Amniotic epithelial cell (primary cell): ENCODE measurements around the gene TTC3.
A peak's percentile ranks its signal among the peaks of the same experiment; 100 is the strongest.
"Not testable (repeated sequence)": the region's sequence is repeated elsewhere in the genome, so short reads cannot be mapped to it uniquely, and the experiment has no call there.

Experiments used
- DNase-seq: peaks from one replicate; pipeline ENCODE4 v3.0.0-alpha.2; 2010; ENCODE audit warnings: low read depth

The TTC3 gene

DNA sequence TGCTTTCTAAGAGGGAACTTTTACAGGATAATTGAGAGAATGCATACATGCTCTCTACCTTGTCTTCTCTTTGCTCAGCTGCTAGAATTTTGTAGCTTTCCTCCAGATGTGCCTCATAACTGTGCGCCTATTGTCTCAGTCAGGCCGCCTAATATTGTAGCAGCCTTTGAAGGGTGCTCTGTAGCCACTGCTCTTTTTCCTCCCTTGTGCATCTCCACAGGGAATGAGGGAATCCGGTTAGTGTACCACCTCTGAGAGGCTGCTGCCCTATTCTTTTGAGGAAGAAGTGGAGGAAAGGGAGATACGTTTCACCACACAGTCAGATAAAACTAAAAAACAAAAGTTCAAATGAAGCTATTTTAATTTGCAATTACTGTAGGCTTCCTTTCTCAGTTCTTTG, 22.8 kb downstream of the TTC3 start:
- no peak for DNase-seq

DNA sequence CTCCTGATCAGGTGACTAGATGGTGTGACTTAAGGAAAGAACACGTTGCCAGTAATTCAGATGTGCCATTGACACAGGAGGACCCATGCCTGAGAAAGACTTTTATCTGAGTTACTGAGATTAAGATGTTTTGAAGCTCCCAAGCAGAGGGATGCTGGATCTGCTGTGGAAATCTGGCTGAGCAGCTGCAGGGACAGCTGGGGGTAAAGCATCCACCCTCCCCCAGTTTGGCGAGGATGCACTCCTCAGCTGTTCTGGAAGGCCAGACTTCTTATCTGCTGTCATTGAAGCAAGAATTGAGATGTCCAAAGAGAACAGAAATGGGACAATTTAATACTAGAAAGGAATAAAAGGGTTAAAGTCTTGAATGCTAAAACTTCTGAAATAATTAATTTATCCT, 25.7 kb downstream of the TTC3 start:
- DNase-seq = no peak

DNA sequence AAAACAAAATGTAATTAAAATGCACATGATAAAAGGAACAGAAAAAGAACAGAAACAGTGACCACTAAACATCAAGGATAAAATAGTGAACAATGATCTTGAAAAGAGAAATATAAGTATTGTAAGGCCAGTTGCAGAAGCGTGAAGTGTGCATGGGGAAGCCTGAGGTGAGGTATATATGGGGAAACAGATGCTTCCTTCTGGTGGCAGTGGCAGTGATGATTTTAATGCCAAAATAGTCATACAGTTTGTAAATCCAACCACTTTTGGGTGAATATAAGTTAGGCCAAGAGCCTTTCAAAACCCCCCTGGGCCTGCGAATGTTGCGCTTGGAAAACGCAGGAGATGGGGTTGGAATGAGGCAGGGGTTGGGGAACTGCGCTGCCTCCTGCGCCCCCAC, 27.3 kb downstream of the TTC3 start:
- DNase-seq = no peak

DNA sequence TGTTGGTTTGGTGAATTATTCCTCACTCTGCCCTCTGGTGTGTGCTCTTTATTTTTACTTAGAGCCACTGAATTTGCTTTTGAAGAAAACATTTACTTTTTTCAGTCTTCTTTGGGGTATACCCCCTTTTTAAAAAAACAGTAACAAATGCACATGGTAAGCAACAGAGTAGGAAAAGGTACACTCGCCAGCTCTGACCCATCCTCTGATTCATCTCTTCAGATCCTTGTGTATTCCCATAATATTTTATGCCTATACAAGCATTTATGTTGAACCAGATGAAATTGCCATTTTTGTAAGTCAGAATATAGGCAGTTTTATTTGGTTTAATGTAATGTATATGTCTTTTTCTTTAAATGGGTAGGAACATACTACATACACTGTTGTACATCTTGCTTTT, 28.3 kb downstream of the TTC3 start:
- DNase-seq = peak; percentile 10

DNA sequence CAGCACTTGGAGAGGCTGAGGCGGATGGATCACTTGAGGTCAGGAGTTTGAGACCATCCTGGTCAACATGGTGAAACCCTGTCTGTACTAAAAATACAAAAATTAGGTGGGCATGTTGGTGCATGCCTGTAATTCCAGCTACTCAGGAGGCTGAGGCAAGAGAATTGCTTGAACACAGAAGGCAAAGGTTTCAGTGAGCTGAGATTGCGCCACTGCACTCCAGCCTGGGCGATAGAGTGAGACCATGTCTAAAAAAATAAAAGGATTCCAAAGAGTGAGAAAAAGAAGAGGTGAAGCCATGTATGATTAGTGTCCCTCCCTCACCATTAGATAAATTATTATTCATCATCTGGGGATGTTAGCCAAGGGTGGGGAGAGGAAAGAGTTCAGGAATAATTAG, 29.7 kb downstream of the TTC3 start:
- peak; percentile 26 for DNase-seq

DNA sequence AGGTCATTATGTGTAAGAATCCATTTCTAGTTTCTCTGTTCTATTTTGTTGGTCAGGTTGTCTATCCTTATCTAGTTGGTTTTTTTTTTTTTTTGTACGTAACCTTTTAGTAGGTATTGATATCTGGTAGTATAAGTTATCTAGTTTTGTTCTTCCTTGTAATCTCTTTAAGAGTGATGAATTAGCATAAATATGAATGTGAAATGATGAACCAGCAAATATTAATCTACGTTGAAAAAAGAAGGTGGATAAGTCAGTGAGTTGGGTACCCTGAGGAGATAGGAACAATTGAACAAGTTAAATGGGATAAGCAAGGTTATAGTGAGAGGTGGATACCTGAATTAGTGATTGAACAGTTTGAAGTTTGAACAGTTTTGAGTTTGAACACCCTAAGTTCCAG, 33.9 kb downstream of the TTC3 start:
- no peak for DNase-seq

DNA sequence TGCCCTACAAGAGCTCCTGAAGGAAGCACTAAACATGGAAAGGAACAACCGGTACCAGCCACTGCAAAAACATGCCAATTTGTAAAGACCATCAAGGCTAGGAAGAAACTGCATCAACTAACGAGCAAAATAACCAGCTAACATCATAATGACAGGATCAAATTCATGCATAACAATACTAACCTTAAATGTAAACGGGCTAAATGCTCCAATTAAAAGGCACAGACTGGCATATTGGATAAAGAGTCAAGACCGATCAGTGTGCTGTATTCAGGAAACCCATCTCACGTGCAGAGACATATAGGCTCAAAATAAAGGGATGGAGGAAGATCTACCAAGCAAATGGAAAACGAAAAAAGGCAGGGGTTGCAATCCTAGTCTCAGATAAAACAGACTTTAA, 38.0 kb downstream of the TTC3 start:
- DNase-seq = not testable (repeated sequence)

DNA sequence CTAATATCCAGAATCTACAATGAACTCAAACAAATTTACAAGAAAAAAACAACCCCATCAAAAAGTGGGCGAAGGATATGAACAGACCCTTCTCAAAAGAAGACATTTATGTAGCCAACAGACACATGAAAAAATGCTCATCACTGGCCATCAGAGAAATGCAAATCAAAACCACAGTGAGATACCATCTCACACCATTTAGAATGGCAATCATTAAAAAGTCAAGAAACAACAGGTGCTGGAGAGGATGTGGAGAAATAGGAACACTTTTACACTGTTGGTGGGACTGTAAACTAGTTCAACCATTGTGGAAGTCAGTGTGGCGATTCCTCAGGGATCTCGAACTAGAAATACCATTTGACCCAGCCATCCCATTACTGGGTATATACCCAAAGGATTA, 41.2 kb downstream of the TTC3 start:
- not testable (repeated sequence) for DNase-seq

DNA sequence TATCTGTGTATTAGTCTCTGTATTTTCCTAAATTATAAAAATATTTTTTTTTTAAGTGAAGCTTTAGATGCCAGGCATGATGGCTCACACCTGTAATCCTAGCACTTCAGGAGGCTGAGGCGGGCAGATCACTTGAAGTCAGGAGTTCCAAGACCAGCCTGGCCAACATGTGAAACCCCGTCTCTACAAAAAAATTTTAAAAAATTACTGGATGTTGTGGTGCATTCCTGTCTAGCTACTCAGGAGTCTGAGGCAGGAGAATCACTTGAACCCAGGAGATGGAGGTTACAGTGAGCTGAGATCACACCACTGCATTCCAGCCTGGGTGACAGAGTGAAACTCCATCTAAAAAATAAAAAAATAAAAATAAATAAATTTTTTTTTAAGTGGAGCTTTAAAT, 43.4 kb downstream of the TTC3 start:
- DNase-seq = not testable (repeated sequence)

DNA sequence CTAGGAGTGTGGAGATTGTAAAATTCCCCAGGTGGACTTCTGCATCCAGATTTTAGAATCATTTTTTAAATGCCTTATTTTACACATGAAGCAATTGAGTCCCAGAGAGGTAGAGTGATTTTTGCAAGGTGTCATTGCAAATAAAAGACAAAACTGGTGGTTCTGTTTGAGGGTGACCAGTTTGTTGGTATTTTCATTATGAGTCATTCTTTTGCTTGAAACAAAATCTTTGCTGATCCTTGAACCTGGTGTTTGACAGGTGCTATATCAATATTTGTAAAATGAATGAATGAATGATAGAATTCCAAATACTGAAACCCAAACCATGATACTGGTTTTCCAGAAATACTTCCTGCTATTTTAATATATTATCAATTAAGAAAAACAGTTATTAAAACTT, 44.1 kb downstream of the TTC3 start:
- DNase-seq = no peak

DNA sequence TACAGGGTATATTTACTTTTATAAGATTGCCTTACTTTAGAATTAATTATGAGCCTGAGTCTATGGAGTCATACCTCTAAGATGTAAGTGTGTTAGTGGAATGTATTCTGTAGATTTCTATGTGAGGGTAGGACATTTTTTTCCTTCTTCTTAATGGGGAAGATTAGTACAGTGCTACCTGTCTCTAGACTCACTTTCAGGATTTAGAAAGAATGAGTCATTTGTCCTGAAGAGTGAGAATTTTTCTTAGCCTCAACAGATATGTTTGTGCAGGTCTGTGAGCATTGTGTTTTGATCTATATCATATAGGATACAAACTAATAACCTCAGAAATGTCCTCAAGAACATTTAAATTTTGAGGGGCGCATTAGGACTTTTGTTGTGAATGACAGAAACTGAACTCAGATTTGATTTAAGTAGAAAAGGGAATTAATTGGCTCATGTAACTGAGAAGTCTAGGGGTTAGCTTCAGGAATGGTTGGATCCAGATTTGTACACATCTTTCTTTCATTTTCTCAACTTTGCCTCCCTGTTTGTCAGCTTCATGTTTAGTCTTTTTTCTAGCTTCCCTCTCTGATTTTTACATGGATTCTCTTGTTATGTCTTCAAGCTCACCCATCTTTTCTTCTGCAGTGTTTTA, 45.3 kb downstream of the TTC3 start:
- no peak for DNase-seq

DNA sequence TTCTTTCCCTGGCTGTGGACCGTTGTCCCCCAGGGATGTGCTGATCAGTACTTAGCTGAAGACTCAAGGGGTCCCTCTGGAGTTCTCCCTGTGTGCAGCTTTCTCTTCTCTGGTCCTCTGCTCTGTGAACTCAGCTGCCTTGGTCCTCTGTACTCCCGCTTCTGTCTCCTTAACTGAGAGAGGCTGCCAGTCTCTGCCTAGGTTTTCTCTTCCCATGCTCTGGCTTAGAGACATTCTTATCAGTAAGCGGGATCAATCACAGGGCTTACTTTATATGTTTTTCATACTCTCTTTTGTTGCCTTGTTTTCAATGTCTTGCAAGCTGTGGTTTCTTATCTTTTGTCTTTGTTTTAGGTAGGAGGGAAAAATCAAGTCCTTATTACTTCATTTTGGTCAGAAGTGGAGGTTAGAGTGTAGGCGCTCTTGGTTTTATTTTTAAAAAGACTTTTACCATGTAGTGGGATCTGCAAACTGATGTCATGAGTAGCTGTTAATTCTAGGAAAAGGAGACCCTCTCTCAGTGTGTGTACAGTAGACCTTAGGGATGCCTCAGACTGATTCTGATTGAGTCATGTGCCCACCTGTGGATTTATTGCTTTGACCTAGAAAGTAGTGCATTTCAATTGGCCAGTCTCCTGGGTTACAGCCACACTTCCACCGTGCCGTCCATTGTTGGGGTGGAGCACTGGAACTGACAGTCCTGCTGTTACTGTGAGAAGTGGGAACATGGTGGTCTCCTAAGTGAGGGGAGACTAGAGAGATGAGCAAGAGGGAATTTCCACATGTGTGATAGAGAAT, 46.6 kb downstream of the TTC3 start:
- peak; percentile 71 for DNase-seq

DNA sequence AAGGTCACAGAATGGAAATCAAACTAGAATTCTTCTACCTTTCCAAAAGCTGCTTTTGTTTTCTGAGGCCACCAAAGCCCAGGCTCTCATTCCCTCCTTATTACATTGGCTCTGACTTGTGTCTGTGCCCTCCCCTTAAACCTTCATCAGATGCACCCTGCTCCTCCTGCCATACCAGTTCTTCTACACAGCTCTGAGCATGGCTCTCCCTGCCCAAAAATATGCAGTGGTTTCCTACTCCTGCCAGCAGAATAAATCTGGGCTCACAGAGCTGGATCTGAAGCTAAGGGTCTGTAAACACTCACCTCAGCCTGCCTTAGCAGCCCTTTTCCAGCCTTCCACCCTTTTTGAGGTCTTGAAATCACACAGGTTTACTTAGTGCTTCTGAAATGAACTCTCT, 55.0 kb downstream of the TTC3 start:
- no peak for DNase-seq

DNA sequence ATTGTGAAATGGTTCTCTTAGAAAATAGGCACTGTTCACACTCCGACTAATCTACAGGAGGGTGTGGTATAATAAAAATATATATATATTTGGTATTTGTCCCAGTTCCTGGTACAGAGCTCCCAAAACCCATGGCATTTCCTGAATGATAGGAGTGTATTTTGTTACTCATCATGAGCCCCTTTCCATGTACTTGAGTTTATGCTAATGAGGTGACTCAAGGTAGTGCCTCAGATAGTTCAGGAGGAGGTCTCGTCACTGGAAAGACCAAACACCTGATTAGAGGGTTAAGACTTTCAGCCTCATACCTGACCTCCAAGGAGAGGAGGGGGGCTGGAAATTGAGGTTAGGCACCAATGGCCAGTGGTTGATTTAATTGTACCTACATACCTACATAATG, 57.9 kb downstream of the TTC3 start:
- peak; percentile 67 for DNase-seq

DNA sequence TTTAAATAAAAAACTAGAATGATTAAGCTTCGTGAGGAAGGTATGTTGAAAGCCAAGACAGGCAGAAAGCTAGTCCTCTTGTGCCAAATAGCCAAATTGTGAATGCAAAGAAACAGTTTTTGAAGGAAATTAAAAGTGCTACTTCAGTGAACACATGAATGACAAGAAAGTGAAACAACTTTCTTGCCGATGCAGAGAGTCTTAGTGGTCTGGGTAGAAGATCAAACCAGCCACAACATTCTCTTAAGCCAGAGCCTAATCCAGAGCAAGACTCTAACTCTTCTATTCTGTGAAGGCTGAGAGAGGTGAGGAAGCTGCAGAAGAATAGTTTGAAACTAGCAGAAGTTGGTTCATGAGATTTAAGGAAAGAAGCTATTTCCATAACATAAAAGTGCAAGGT, 63.2 kb downstream of the TTC3 start:
- DNase-seq = no peak

DNA sequence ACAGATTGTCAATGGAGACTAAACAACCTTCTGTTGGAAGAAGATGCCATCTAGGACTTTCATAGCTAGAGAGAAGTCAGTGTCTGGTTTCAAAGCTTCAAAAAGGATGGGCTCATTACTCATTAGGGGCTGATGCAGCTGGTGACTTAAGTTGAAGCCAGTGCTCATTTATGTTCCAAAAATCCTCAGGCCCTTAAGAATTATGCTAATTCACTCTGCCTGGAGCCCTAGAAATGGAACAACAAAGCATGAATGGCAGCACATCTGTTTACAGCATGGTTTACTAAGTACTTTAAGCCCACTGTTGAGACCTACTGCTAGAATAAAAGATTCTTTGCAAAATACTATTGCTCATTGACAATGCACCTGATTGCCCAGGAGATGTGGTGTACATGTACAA, 63.7 kb downstream of the TTC3 start:
- no peak for DNase-seq

DNA sequence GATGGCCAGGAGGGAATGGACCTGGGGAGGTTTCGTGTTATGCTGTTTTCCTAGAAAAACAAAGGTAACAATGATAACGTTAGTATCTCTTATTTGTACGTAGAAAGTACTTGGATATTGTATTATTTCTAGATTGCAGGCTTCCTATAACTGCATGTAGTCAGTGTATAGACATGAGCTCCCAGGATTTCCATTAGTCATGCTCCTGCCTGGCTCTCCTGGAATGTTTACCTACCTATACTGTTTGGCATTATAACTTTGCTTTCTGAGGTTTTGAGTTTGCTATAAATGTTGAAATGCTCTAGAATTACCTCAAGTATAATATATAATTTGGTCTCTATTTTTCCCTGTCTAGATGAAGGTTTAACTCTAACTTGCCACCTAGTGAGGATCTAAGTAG, 66.1 kb downstream of the TTC3 start:
- DNase-seq = no peak

DNA sequence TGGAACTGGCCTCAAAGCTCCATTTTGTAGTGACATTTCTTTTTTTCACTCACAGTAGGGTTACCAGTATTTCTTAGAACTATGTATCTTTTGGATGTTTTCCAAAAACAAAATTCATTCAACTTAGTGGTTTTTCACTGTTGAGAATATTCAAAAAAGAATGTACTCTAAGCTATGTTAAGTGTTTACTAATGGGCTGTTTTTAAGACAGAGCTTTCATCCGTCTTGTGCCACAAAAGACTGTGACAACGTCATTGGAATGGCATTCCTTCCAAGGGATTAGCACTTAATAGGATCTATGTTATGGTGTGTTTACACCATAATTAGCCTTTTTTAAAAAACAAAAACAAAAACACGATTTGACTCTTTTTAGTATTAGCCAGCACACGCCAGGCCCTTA, 66.8 kb downstream of the TTC3 start:
- DNase-seq = peak; percentile 75

DNA sequence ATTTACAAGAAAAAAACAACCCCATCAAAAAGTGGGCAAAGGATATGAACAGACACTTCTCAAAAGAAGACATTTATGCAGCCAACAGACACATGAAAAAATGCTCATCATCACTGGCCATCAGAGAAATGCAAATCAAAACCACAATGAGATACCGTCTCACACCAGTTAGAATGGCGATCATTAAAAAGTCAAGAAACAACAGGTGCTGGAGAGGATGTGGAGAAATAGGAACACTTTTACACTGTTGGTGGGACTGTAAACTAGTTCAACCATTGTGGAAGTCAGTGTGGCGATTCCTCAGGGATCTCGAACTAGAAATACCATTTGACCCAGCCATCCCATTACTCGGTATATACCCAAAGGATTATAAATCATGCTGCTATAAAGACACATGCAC, 70.3 kb downstream of the TTC3 start:
- not testable (repeated sequence) for DNase-seq

DNA sequence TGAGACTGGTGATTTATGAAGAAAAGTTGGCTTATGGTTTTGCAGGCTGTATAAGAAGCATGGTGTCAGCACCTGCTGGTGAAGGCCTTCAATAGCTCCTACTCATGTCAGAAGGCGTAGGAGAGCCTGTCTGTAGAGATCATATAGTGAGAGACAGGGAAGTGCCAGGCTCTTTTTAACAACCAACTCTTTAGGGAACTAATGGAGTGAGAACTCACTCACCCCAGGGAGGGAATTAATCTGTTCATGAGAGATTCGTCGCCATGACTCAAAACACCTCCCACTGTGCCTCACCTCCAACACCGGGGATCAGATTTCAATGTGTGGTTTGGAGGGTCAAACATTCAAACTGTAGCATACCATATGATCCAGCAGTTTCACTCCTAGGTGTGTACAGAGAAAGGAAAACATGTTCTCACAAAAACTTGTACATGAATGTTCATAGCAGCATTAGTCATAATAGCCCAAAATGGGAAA, 72.6 kb downstream of the TTC3 start:
- DNase-seq = peak; percentile 12

DNA sequence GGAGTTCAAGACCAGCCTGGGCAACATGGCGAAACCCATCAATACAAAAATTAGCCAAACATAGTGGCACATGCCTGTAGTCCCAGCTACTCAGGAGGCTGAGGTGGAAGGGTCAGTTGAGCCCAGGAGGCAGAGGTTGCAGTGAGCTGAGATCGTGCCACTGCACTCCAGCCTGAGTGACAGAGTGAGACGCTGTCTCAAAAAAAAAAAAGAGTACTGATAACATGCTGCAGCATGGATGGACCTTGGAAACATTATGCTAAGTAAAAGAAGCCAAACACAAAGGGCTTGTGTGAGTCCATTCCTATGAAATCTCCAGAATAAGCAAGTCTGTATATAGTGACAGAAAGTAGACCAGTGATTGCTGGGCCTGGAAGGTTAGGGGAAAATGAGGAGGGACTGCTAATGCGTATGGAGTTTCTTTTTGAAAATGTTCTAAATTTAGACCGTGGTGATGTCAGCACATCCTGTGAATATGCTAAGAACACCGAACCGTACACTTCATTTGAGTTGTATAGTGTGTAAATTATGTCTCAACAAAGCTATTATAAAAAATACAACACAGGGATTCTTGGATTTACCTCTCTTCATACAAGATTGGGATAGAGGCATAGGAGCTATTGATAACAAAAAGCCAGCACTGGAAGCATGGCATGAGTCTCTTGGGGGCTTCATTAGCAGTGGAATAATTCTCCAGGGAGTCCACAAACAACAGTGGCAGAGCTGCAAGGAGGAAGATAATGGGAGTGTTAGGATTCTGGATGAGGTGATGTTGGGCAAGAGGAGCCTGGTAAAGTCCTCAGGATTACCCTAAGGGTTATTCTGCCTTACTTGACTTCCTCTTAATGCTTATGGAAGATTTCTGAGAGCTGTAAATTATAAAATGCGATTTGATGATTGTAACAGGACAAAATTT, 73.5 kb downstream of the TTC3 start:
- DNase-seq = no peak

DNA sequence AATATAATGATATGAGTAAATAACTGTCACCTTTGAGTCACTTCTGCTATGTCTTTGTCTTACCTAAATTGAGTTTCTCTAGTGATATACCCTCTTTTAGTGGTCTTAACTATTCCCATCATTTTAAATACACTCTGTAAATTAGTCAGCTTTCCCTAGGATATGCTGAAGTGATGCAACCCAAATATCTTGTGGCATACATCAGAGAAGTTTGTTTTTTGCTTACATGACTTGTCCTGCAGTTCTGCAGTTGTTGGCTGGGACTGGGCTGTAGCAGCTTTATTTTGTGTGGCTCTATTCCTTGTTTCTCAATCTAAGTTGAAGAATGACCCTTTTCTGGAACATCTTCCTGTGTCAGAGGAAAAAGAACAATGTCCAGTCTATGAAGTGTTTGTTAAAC, 76.4 kb downstream of the TTC3 start:
- peak; percentile 95 for DNase-seq
